HepG2 (cell line): ENCODE measurements around the gene HACD2. TPM values are rescaled to one million over a fixed set of nuclear protein-coding genes. Genes with fewer than 3 reads are reported as not detected.

ENCODE experiments used
- ATAC-seq: fragments of 200-7000 bp; cut with Tn5 transposase; 3 replicates; pipeline ENCODE4 v1.9.1; 2020; ENCODE audit warnings: mild to moderate bottlenecking, moderate library complexity
- BruUV-seq: library from RNA; stranded (reverse); fragments of 400-500 nt; replicated peaks from 2 replicates; lab custom pipeline; 2021; lab: Mats Ljungman, UMichigan
- CTCF ChIA-PET: fragments of 300-600 bp; formaldehyde crosslinking; extraction: SDS; loops from one replicate; lab custom pipeline; 2021; ENCODE audit warnings: low total read pairs, inconsistent platforms, low intra/inter-chr PET ratio; lab: Yijun Ruan, JAX
- POLR2A ChIA-PET: fragments of 350-600 bp; sonication (Branson Sonifier 250); formaldehyde crosslinking; loops from one replicate; lab custom pipeline; 2020; ENCODE audit warnings: antibody characterized with exemption, inconsistent platforms; lab: Yijun Ruan, JAX
- DNase-seq: peaks from one replicate; pipeline ENCODE4 v3.0.0-alpha.2; 2015; ENCODE audit warnings: low spot score
- FAIRE-seq: peaks from 3 replicates; lab custom pipeline; 2011; peaks lifted over from hg19 to GRCh38; lab: Jason Lieb, UNC
- H2AFZ ChIP-seq: one replicate; pipeline ENCODE4 v1.6.1; 2011; ENCODE audit warnings: low read length, inconsistent platforms
- H3K27ac ChIP-seq: fragments of 300-600 bp; 3 replicates; pipeline ENCODE4 v1.8.0; 2011; ENCODE audit warnings: mixed run types, mild to moderate bottlenecking, mixed read lengths, low read length, inconsistent platforms; ENCODE audit not compliant: insufficient read depth; ENCODE audit errors: extremely low read length
- H3K27me3 ChIP-seq, 2 experiments: fragments of 200-600 bp in 1 of 2; 2 replicates in 1 of 2; 3 replicates in 1 of 2; pipeline versions ENCODE4 v1.6.0 to v1.8.0; 2011; ENCODE audit warnings: low read length in 2 of 2, mild to moderate bottlenecking in 2 of 2, moderate library complexity in 2 of 2, inconsistent platforms in 1 of 2; ENCODE audit not compliant: insufficient read depth in 2 of 2, control insufficient read depth in 1 of 2
- H3K36me3 ChIP-seq, 2 experiments: fragments of 200-600 bp in 1 of 2; replicated peaks in 1 of 2; 2 replicates in 1 of 2; 3 replicates in 1 of 2; pipeline versions ENCODE4 v1.5.1 to v1.8.0; 2011; ENCODE audit warnings: low read length in 2 of 2, inconsistent platforms in 1 of 2; ENCODE audit not compliant: insufficient read depth in 2 of 2, control insufficient read depth in 1 of 2
- H3K4me1 ChIP-seq: 2 replicates; pipeline ENCODE4 v1.5.1; 2012; ENCODE audit warnings: low read length, inconsistent platforms; ENCODE audit not compliant: insufficient read depth
- H3K4me2 ChIP-seq: 2 replicates; pipeline ENCODE4 v1.6.0; 2011; ENCODE audit warnings: low read depth, low read length, inconsistent platforms
- H3K4me3 ChIP-seq, 3 experiments: fragments of 200-600 bp in 1 of 3; sonication (generic), shearing (Covaris generic) in 1 of 3; replicated peaks in 1 of 3; 2 replicates each; pipeline ENCODE4 v1.5.1; 2011 to 2016; ENCODE audit warnings: low read length in 3 of 3, inconsistent platforms in 2 of 3, low read depth in 2 of 3, mild to moderate bottlenecking in 2 of 3, control low read depth in 1 of 3, mixed read lengths in 1 of 3; ENCODE audit not compliant: insufficient read depth in 1 of 3
- H3K79me2 ChIP-seq: one replicate; pipeline ENCODE4 v1.6.1; 2011; ENCODE audit warnings: low read length, inconsistent platforms; ENCODE audit not compliant: insufficient read depth
- H3K9ac ChIP-seq: 2 replicates; pipeline ENCODE4 v1.6.0; 2011; ENCODE audit warnings: mild to moderate bottlenecking, low read depth, low read length, inconsistent platforms; ENCODE audit not compliant: insufficient read depth
- H3K9me3 ChIP-seq: 2 replicates; pipeline ENCODE4 v1.5.1; 2012; ENCODE audit warnings: mild to moderate bottlenecking, low read length
- H4K20me1 ChIP-seq: 2 replicates; pipeline ENCODE4 v1.6.0; 2011; ENCODE audit warnings: inconsistent platforms, mild to moderate bottlenecking, low read length, moderate library complexity; ENCODE audit not compliant: insufficient read depth
- EHMT2 ChIP-seq: fragments of 200-600 bp; sonication (generic); IDR thresholded peaks from 2 replicates; pipeline ENCODE4 v1.7.0; 2017; ENCODE audit warnings: antibody characterized with exemption, low read depth, low read length, borderline replicate concordance
- IKZF4 ChIP-seq: sonication (generic); formaldehyde crosslinking; IDR thresholded peaks from 2 replicates; pipeline ENCODE4 v1.5.1; 2020; ENCODE audit warnings: borderline replicate concordance, mild to moderate bottlenecking, low read depth, missing genetic modification reagents; ENCODE audit errors: not compliant biosample characterization
- KDM6A ChIP-seq: IDR thresholded peaks from 2 replicates; pipeline ENCODE4 v1.6.1; 2016; ENCODE audit warnings: low read depth
- KMT2A ChIP-seq: sonication (generic); formaldehyde crosslinking; IDR thresholded peaks from 2 replicates; pipeline ENCODE4 v1.4.0; 2020; ENCODE audit warnings: missing genetic modification reagents
- SCMH1 ChIP-seq: sonication (generic); formaldehyde crosslinking; IDR thresholded peaks from 2 replicates; pipeline ENCODE4 v1.9.0; 2021; ENCODE audit warnings: missing genetic modification reagents, mild to moderate bottlenecking, borderline replicate concordance
- ZBTB42 ChIP-seq: sonication (generic); formaldehyde crosslinking; IDR thresholded peaks from 2 replicates; pipeline ENCODE4 v1.5.0; 2020; ENCODE audit warnings: mild to moderate bottlenecking, missing genetic modification reagents
- ZBTB8A ChIP-seq: sonication (generic); formaldehyde crosslinking; IDR thresholded peaks from 2 replicates; pipeline ENCODE4 v1.4.0; 2020; ENCODE audit warnings: mild to moderate bottlenecking, low read depth, missing genetic modification reagents, borderline replicate concordance
- ZNF282 ChIP-seq: fragments of 450-650 bp; IDR thresholded peaks from 2 replicates; pipeline ENCODE4 v1.6.1; 2018; ENCODE audit not compliant: partially characterized antibody
- ZNF382 ChIP-seq: sonication (generic); formaldehyde crosslinking; IDR thresholded peaks from 2 replicates; pipeline ENCODE4 v1.5.0; 2020; ENCODE audit warnings: missing genetic modification reagents, mild to moderate bottlenecking, borderline replicate concordance
- ZNF550 ChIP-seq: sonication (generic); formaldehyde crosslinking; IDR thresholded peaks from 2 replicates; pipeline ENCODE4 v1.4.0; 2020; ENCODE audit warnings: mild to moderate bottlenecking, missing genetic modification reagents, borderline replicate concordance
- ZNF552 ChIP-seq: sonication (generic); formaldehyde crosslinking; IDR thresholded peaks from 2 replicates; pipeline ENCODE4 v1.9.0; 2022; ENCODE audit warnings: missing genetic modification reagents, mild to moderate bottlenecking, borderline replicate concordance
- WGBS: methylation state at CpG from one replicate; pipeline ENCODE4 v1.1.6; 2017; ENCODE audit warnings: low lambda C conversion rate; 5-methylcytosine and 5-hydroxymethylcytosine counted together
- in situ Hi-C: cut with HindIII; loops from 2 replicates; pipeline ENCODE4 v1.10.0; 2017; ENCODE audit warnings: low pct_unique_long_range_greater_than_20kb; ENCODE audit not compliant: extremely low pct_ligation_motif_present
- intact Hi-C: fragments of 100-400 bp; cut with micrococcal nuclease; formaldehyde crosslinking; loops from one replicate; pipeline ENCODE4 v1.10.0; 2022; ENCODE audit not compliant: unreplicated experiment
- polyA plus RNA-seq, 8 experiments: library from polyadenylated mRNA; depleted of rRNA in 3 of 8; stranded (reverse) in 7 of 8; unstranded in 1 of 8; fragments of >200 nt; fragmentation: Illumina TruSeq in 4 of 8; extraction: Trizol in 4 of 8; gene quantifications; 2 replicates each; pipeline versions ENCODE4 v1.2.1 to v1.2.3, GENCODE V29; 2011 to 2016; ENCODE audit warnings: low read depth in 4 of 8, missing spikeins in 1 of 8, mixed read lengths in 1 of 8; ENCODE audit not compliant: insufficient read depth in 1 of 8
- total RNA-seq, 5 experiments: library from RNA; depleted of rRNA; stranded (reverse); fragments of >200 nt; fragmentation: Illumina TruSeq; extraction: Trizol; gene quantifications; 2 replicates each; pipeline ENCODE4 v1.2.3, GENCODE V29; 2016; ENCODE audit warnings: low read depth in 1 of 5
- TF ChIP-seq, protein P1 (sequence below): sonication (generic); formaldehyde crosslinking; IDR thresholded peaks from 2 replicates; pipeline ENCODE4 v1.8.1; 2023; ENCODE audit warnings: mild to moderate bottlenecking, missing genetic modification reagents
- TF ChIP-seq, protein P2 (sequence below): sonication (generic); formaldehyde crosslinking; IDR thresholded peaks from 2 replicates; pipeline ENCODE4 v1.5.0; 2020; ENCODE audit warnings: missing genetic modification reagents
- TF ChIP-seq, protein P3 (sequence below): sonication (generic); formaldehyde crosslinking; IDR thresholded peaks from 2 replicates; pipeline ENCODE4 v1.4.0; 2020; ENCODE audit warnings: missing genetic modification reagents, borderline replicate concordance
- TF ChIP-seq, protein P4 (sequence below): sonication (generic); formaldehyde crosslinking; IDR thresholded peaks from 2 replicates; pipeline ENCODE4 v1.8.0; 2022; ENCODE audit warnings: mild to moderate bottlenecking, missing genetic modification reagents, moderate library complexity

The HACD2 gene
- total and polyA plus RNA-seq, 2 of the 13 experiments (the other 11 are each of a cell fraction or from before 2014, with no cell fraction given): 47.0 to 50.4 TPM

DNA sequence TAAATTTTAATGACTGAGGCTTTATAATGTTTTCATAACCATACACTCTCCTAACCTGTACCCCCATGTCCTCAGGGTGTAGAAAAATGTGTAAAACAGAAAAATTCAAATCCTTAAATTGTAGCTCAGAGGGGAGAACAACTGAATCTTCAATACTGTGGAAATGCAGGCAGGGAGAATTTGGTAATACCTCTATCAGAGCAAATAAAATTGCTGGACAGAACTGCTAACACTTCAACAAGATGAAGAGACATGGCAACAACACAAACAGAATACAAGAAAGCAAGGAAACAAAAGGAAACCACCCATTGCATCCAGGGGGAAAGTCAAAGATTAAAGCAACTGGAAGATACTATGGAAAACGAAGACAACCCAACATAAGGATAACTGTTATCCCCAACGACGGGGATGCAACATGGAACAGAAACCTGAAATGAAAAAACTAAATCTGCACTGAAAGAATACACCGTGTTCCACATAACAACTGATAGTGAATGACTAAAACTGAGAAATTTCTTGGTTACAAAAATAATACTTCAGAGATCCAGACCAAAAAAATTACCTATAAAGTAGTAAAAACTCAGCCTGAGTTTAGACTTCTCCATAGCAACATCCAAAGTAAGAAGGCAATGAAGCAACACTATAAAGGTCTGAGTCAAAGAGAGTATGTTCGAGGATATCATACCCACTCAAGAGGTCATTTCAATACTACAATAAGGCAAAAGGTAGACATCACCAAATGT lies 48.5 kb downstream of the HACD2 start:
- DNase-seq (no peak), FAIRE-seq (no peak), ATAC-seq (no peak)
- Histone ChIP-seq H3K27ac (no peak overlapping the region), H3K4me1 (no peaks in the 10 kb centered on the region), H3K9me3 (no peaks in the 10 kb centered on the region), H2AFZ (no peak overlapping the region), H3K9ac (no peak overlapping the region), H3K36me3 (peaks cover 3 to 15% of the 10 kb centered on the region in 2 experiments; a peak in 2 of 5 replicates), H3K4me2 (no peak overlapping the region), H3K79me2 (peaks cover 23% of the 10 kb centered on the region), H3K4me3 (no peak overlapping the region), H4K20me1 (no peaks in the 10 kb centered on the region), H3K27me3 (no peaks in the 10 kb centered on the region)
- ChIA-PET CTCF (no interaction called here), POLR2A (no interaction called here)
- WGBS: 96% methylated on average over 5 of the region's 5 CpGs
- in situ Hi-C loops: no loop called here
- BruUV-seq: no TSS peak
- intact Hi-C loops: no loop called here
- TF ChIP-seq EHMT2 (no peak), ZNF552 (CRISPR knock-in tag) (no peak), KDM6A (no peak), ZBTB42 (CRISPR knock-in tag) (no peak), ZNF550 (CRISPR knock-in tag) (no peak), ZNF382 (CRISPR knock-in tag) (no peak), ZBTB8A (CRISPR knock-in tag) (no peak), KMT2A (CRISPR knock-in tag) (no peak), ZNF282 (no peak), IKZF4 (CRISPR knock-in tag) (no peak), SCMH1 (no peak)
- TF ChIP-seq, protein P1, sequence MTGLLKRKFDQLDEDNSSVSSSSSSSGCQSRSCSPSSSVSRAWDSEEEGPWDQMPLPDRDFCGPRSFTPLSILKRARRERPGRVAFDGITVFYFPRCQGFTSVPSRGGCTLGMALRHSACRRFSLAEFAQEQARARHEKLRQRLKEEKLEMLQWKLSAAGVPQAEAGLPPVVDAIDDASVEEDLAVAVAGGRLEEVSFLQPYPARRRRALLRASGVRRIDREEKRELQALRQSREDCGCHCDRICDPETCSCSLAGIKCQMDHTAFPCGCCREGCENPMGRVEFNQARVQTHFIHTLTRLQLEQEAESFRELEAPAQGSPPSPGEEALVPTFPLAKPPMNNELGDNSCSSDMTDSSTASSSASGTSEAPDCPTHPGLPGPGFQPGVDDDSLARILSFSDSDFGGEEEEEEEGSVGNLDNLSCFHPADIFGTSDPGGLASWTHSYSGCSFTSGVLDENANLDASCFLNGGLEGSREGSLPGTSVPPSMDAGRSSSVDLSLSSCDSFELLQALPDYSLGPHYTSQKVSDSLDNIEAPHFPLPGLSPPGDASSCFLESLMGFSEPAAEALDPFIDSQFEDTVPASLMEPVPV: no peak
- TF ChIP-seq, protein P2, sequence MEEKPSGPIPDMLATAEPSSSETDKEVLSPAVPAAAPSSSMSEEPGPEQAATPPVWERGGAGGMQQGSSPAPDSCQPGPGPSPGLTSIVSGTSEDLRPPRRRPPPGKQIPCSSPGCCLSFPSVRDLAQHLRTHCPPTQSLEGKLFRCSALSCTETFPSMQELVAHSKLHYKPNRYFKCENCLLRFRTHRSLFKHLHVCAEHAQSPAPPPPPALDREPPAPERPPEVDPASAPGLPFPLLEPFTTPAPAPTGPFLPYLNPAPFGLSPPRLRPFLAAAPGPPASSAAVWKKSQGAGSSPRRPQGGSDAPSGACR (CRISPR knock-in tag): no peak
- TF ChIP-seq, protein P3, sequence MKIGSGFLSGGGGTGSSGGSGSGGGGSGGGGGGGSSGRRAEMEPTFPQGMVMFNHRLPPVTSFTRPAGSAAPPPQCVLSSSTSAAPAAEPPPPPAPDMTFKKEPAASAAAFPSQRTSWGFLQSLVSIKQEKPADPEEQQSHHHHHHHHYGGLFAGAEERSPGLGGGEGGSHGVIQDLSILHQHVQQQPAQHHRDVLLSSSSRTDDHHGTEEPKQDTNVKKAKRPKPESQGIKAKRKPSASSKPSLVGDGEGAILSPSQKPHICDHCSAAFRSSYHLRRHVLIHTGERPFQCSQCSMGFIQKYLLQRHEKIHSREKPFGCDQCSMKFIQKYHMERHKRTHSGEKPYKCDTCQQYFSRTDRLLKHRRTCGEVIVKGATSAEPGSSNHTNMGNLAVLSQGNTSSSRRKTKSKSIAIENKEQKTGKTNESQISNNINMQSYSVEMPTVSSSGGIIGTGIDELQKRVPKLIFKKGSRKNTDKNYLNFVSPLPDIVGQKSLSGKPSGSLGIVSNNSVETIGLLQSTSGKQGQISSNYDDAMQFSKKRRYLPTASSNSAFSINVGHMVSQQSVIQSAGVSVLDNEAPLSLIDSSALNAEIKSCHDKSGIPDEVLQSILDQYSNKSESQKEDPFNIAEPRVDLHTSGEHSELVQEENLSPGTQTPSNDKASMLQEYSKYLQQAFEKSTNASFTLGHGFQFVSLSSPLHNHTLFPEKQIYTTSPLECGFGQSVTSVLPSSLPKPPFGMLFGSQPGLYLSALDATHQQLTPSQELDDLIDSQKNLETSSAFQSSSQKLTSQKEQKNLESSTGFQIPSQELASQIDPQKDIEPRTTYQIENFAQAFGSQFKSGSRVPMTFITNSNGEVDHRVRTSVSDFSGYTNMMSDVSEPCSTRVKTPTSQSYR: no peak
- TF ChIP-seq, protein P4, sequence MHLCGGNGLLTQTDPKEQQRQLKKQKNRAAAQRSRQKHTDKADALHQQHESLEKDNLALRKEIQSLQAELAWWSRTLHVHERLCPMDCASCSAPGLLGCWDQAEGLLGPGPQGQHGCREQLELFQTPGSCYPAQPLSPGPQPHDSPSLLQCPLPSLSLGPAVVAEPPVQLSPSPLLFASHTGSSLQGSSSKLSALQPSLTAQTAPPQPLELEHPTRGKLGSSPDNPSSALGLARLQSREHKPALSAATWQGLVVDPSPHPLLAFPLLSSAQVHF (CRISPR knock-in tag): no peak
